ENCODE data around the gene IQSEC1. TPM values are rescaled to one million over a fixed set of nuclear protein-coding genes. Genes with fewer than 3 reads are reported as not detected.

IQSEC1 gene
- polyA plus RNA-seq, 4 donors: 27.2 to 45.5 (median 34.7) TPM

DNA sequence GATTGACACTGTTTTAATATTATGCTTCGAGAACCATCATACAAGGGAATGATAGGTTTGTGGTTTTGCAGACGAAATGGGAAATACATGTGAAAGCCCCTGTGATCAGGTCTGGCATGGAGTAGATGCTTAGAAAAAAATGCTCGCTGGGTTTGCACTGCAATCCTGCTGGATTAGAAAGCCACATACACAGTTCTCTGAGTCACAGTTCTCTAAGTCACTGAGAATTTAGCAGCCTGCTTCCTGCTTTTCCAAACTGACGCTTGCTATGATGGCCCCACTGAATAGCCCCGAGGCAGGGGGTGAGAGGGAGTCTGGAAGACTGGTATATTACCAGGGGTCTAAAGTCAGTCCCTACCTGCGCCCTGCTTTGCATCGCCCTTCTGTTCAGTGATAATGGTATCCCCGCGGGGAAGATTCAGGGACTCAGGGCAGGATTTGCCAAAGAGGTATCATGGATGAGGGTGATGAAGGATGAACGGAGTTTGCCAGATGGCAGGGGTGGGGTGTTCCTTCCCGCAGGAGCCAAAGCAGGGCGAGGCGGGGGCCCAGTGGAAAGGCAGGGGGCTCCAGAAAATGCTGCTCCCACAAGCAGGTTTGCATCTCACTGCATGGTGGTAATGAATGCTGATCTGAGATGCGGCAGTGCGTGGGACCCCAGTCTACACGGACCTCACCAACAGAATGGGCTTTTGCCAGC, 82.3 kb downstream of the IQSEC1 start:
- no peak for DNase-seq (ENCODE audit: low read depth in 4 of 4, low spot score in 3 of 4)

- no peak for DNase-seq (ENCODE audit: low read depth in 4 of 4, low spot score in 3 of 4)
Measured at GRCh38 chr3:12990306-12990705, 82.9 kb downstream of the IQSEC1 start.

GRCh38 chr3:12988728-12989454, 84.3 kb downstream of the IQSEC1 start:
- DNase-seq (ENCODE audit: low read depth in 4 of 4, low spot score in 3 of 4): no peak

DNA sequence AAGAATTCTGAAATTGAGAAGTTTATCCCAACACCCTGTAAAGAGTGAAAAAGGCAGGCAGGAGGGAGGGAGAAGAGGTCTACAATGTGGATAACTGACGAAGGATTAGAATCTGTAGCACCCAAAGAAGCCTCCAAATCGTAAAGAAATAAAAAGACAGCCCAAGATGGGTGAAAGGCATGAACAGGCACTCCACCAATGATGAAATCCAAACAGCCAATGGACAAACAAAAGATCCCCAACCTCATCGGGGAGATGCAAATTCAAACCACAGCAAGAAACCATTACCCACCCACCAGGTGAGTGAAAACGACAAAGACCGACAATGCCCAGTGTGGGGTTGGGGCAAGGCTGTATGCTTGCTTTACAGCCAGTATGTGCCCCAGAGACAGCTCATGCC, 85.6 kb downstream of the IQSEC1 start:
- DNase-seq (ENCODE audit: low read depth in 4 of 4, low spot score in 3 of 4): no peak

GRCh38 chr3:12986986-12987385, 86.2 kb downstream of the IQSEC1 start:
- no peak for DNase-seq (ENCODE audit: low read depth in 4 of 4, low spot score in 3 of 4)

DNA sequence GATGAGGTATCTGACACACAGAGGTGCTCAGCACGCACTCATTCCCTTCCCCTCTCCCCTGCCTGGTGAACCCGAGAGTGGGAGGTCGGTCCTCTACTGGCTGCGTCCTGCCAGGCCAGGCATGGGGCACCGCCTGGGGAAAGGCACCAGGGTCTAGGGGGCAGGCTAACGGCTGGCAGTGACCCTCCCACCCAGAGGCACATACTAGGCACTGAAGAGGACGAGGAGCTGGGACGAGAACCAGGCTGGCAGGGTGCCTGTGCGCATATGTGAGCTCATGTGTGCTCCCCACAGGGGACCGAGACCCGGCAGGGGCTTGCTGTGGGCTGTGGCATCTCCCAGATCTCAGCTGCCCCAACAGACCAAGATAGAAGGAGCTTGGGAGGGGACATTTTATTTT, 86.7 kb downstream of the IQSEC1 start:
- no peak for DNase-seq (ENCODE audit: low read depth in 4 of 4, low spot score in 3 of 4)

- DNase-seq (ENCODE audit: low read depth in 4 of 4, low spot score in 3 of 4): no peak
Measured at GRCh38 chr3:12986031-12986430, 87.2 kb downstream of the IQSEC1 start.

DNA sequence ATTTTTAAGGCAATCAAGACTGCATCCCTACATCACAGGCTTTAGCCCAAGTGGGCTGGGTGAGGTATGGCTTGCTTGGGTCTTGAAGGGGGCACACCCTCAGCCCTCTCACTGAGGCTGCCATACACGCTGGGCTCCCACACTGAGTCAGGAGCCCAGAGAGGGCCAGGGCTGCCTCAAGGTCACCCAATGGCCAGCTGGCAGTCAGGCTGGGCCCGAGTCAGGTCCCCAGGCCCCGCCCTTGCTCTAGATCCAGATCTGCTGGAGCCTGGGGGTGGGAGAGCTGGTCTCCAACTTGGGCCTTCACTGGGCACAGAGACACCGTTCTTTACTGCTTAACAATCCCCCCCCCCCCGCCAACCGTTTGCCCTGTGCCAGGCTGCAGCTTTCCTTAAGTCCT, 88.1 kb downstream of the IQSEC1 start:
- DNase-seq (ENCODE audit: low read depth in 4 of 4, low spot score in 3 of 4): no peak

GRCh38 chr3:12984023-12984823, 89.0 kb downstream of the IQSEC1 start:
- DNase-seq (ENCODE audit: low read depth in 4 of 4, low spot score in 3 of 4): peak in 1 of 4 donors; percentile 45

- DNase-seq (ENCODE audit: low read depth in 4 of 4, low spot score in 3 of 4): no peak
Measured at GRCh38 chr3:12983319-12983718, 89.9 kb downstream of the IQSEC1 start.

DNA sequence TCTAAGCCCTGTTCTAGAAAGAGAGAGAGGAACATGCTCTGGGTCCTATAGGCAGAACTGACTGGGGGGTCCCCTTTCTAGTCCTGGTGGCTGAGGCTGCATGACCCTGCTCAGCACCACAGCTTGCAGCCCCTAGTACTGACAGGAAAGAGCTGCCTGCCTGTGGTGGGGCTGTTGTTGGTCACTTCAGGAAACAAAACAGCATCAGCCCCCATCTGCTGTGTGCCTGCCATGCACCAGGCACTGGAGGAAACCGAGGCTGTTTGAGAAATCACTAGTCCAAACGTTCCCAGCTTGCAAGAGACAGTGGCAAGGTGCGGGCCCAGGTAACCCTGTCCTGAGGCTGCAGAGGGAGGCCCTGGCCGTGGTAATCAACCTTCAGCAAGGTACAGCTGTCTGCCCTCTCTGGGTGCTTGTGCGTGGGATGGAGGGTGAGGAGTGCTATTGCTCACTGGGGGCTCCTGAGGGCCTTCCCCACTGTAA, 90.6 kb downstream of the IQSEC1 start:
- no peak for DNase-seq (ENCODE audit: low read depth in 4 of 4, low spot score in 3 of 4)

DNA sequence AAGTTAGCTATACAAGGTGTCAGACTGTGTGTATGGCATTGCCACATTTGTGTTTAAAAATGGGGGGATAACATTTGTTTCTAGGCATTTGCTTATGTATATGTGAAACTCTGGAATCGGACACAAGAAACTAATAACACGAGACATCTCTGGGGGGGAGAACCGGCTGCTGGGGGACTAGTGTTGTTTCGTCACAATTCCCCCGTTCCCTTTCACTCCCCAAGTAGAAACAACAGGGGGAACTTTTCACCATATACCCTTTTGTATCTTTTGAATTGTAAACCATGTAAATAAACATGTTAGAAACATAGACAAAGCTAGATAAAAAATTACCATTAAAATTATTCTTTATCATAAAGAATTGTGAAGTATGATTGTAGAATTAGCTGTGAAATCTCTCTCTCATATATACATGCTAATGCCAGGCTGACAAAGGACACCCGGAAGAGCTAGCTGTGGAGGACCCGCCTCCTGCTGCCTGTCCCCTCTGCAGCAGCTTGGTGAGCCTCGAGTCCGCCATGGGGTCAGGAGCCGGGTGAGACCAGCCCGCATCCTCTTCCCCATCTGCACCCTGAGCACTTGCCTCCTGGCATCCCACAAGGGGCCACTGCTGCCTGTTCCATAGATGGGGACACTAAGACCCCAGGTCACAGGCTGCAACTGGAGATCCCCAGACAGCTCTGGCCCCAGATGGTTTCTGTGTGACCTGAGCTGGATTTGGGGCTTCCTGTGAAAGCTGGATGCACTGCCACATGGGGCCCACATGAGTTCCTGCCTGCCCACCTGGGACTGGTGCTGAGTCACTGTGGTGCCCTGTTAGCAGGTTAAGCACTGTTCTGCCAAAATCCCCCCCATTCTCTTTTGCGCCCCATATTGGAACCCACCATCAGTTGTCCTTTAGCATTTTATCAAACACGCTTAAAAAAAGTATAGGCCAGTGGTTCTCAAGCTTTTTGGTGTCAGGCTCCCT, 91.6 kb downstream of the IQSEC1 start:
- DNase-seq (ENCODE audit: low read depth in 4 of 4, low spot score in 3 of 4): no peak

GRCh38 chr3:12980596-12981290, 92.5 kb downstream of the IQSEC1 start:
- no peak for DNase-seq (ENCODE audit: low read depth in 4 of 4, low spot score in 3 of 4)

- DNase-seq (ENCODE audit: low read depth in 4 of 4, low spot score in 3 of 4): no peak
Measured at GRCh38 chr3:12979947-12980487, 93.2 kb downstream of the IQSEC1 start.

DNA sequence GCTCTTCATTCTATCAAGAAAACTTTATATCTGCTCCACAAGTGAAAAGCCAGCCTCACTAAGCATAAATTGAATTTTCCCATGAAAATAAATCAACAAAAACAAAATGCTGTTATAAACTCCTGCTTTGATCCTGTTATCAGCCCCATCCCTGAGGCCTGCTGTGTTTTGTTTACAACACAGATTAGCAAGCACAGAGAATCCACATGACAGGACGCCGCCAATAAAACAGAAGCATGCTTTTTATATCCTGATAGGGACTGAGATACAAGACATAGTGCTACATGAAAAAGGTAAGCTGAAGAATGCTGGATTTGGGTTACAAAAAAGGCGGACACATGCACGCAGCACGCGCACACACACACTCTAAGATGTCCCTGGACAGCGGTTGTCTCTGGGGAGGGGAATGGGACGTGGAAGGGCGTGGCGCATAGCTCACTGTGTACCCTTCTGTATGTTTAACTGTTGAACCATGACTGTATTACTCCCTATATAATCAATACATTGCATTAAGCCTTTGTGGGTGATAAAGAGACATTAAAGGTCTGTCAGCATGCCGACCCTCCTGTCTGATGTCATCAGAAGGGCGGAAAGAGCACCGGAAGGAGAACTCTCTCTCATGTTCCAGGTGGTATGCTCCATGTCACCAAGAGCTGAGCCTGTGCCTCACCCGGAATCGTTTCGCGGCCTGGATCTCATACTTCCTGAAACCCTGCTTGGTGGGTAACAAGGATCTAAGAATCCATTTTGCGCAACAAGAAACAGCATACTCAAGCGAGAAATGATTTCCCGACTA, 93.9 kb downstream of the IQSEC1 start:
- DNase-seq (ENCODE audit: low read depth in 4 of 4, low spot score in 3 of 4): no peak

DNA sequence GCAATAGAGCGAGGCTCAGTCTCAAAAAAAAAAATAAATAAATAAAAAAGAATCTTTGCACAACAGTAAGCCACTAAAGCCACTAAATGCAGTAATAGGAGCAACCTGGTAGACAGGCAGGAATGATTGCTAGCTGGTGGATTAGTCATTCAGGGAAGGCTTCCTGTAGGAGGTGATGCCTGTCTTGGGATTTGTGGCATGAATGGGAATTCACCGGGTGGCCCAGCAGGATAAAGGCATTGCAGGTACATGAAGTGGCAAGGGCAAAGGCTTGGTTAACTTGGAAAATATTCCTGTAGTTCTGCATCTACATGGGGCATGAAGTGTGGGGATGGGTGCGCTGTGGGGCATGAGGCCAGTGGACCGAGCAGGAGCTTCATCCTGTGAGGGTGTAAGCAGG, 94.5 kb downstream of the IQSEC1 start:
- no peak for DNase-seq (ENCODE audit: low read depth in 4 of 4, low spot score in 3 of 4)

GRCh38 chr3:12977117-12977808, 96.0 kb downstream of the IQSEC1 start:
- DNase-seq (ENCODE audit: low read depth in 4 of 4, low spot score in 3 of 4): no peak

Measured in left renal pelvis (tissue), 4 donors.